H1 (cell line): ENCODE results near the gene ZFYVE1. TPM values are rescaled to one million over a fixed set of nuclear protein-coding genes. Genes with fewer than 3 reads are reported as not detected.

Experiments used
- E2F6 ChIP-seq: IDR thresholded peaks from 2 replicates; pipeline ENCODE4 v1.6.1; 2012; ENCODE audit warnings: inconsistent platforms
- EGR1 ChIP-seq: IDR thresholded peaks from 2 replicates; pipeline ENCODE4 v1.6.1; 2011; ENCODE audit warnings: low read depth, low read length, borderline replicate concordance
- HDAC2 ChIP-seq, 2 experiments: fragments of 300-600 bp in 1 of 2; sonication (generic) in 1 of 2; IDR thresholded peaks; 2 replicates each; pipeline ENCODE4 v1.6.1; 2011 to 2012; ENCODE audit warnings: low read depth in 2 of 2, low read length in 2 of 2, mild to moderate bottlenecking in 2 of 2, moderate library complexity in 2 of 2, borderline replicate concordance in 1 of 2, inconsistent platforms in 1 of 2
- KDM1A ChIP-seq: fragments of 200-600, 300-600 bp; sonication (generic); IDR thresholded peaks from 2 replicates; pipeline ENCODE4 v1.7.1; 2016; ENCODE audit warnings: mild to moderate bottlenecking, low read length, borderline replicate concordance
- PHF8 ChIP-seq: fragments of 200-600 bp; sonication (generic); conservative IDR thresholded peaks from 2 replicates; pipeline ENCODE4 v1.7.1; 2012; ENCODE audit warnings: low read depth, mild to moderate bottlenecking, inconsistent platforms, low read length, moderate library complexity
- SIX5 ChIP-seq: IDR thresholded peaks from 2 replicates; pipeline ENCODE4 v1.6.1; 2011; ENCODE audit warnings: mild to moderate bottlenecking, low read depth, low read length
- polyA plus RNA-seq, 7 experiments: library from polyadenylated mRNA; depleted of rRNA in 3 of 7; stranded (reverse) in 5 of 7; unstranded in 2 of 7; fragments of >200 nt in 5 of 7; fragments of 200-250 nt in 2 of 7; gene quantifications; 1 replicate in 5 of 7; 2 replicates in 1 of 7; 4 replicates in 1 of 7; pipeline versions ENCODE4 v1.2.1 to v1.2.3, GENCODE V29; 2011 to 2013; ENCODE audit warnings: missing spikeins in 2 of 7, mixed read lengths in 2 of 7
- total RNA-seq: library from RNA; stranded (reverse); fragmentation: NEBNext Ultra II Directional; extraction: Animal tissue kit (Norgen Biotek cat#: 25700); gene quantifications from 2 replicates; pipeline ENCODE4 v1.2.1, GENCODE V29; 2021
- TF ChIP-seq, protein P1 (sequence below): fragments of 300-600 bp; sonication (generic); IDR thresholded peaks from 2 replicates; pipeline ENCODE4 v1.7.1; 2012; ENCODE audit warnings: low read length, moderate library complexity, mild to moderate bottlenecking, inconsistent platforms; ENCODE audit not compliant: insufficient replicate concordance
- TF ChIP-seq, protein P2 (sequence below): IDR thresholded peaks from 2 replicates; pipeline ENCODE4 v1.6.1; 2011; ENCODE audit warnings: low read length, improper control_type of control experiment

The ZFYVE1 gene
- total and polyA plus RNA-seq, 2 of the 8 experiments (the other 6 are each of a cell fraction or from before 2014, with no cell fraction given): 9.8 to 12.5 TPM

DNA sequence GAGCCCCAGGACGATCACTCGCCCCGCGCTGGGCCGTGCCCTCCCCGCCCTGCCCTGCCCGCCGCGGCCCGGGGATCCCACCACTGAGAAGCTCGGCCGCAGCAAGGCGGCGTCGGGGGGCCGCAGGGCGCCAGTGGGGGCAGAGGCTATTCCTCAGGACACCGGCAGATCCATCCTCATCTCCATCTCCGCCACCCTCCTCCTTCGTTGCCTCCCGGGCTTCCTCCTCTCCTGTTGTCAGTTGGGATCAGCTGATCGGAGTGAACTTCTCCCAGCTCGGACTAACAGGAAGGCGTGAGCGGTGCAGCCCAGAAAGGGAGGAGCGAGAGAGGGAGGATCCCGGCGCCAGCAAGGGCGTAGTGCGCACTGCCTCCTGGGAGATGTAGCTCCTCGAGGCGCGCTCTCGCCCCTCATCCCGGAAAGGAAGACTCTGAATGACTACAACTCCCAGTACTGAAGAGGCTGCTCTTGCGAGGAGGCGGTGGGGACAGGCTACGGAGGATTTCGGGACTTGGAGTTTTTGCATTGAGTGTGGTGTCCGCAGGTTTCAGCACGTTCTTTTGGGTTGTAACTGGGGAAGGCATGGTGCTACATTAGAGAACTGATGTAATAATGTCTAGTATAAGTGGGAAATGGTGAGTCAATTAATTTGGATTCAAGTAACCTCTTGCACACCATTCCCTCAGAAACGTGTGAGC is at the start of gene ZFYVE1 (continued):
- TF ChIP-seq, protein P1, sequence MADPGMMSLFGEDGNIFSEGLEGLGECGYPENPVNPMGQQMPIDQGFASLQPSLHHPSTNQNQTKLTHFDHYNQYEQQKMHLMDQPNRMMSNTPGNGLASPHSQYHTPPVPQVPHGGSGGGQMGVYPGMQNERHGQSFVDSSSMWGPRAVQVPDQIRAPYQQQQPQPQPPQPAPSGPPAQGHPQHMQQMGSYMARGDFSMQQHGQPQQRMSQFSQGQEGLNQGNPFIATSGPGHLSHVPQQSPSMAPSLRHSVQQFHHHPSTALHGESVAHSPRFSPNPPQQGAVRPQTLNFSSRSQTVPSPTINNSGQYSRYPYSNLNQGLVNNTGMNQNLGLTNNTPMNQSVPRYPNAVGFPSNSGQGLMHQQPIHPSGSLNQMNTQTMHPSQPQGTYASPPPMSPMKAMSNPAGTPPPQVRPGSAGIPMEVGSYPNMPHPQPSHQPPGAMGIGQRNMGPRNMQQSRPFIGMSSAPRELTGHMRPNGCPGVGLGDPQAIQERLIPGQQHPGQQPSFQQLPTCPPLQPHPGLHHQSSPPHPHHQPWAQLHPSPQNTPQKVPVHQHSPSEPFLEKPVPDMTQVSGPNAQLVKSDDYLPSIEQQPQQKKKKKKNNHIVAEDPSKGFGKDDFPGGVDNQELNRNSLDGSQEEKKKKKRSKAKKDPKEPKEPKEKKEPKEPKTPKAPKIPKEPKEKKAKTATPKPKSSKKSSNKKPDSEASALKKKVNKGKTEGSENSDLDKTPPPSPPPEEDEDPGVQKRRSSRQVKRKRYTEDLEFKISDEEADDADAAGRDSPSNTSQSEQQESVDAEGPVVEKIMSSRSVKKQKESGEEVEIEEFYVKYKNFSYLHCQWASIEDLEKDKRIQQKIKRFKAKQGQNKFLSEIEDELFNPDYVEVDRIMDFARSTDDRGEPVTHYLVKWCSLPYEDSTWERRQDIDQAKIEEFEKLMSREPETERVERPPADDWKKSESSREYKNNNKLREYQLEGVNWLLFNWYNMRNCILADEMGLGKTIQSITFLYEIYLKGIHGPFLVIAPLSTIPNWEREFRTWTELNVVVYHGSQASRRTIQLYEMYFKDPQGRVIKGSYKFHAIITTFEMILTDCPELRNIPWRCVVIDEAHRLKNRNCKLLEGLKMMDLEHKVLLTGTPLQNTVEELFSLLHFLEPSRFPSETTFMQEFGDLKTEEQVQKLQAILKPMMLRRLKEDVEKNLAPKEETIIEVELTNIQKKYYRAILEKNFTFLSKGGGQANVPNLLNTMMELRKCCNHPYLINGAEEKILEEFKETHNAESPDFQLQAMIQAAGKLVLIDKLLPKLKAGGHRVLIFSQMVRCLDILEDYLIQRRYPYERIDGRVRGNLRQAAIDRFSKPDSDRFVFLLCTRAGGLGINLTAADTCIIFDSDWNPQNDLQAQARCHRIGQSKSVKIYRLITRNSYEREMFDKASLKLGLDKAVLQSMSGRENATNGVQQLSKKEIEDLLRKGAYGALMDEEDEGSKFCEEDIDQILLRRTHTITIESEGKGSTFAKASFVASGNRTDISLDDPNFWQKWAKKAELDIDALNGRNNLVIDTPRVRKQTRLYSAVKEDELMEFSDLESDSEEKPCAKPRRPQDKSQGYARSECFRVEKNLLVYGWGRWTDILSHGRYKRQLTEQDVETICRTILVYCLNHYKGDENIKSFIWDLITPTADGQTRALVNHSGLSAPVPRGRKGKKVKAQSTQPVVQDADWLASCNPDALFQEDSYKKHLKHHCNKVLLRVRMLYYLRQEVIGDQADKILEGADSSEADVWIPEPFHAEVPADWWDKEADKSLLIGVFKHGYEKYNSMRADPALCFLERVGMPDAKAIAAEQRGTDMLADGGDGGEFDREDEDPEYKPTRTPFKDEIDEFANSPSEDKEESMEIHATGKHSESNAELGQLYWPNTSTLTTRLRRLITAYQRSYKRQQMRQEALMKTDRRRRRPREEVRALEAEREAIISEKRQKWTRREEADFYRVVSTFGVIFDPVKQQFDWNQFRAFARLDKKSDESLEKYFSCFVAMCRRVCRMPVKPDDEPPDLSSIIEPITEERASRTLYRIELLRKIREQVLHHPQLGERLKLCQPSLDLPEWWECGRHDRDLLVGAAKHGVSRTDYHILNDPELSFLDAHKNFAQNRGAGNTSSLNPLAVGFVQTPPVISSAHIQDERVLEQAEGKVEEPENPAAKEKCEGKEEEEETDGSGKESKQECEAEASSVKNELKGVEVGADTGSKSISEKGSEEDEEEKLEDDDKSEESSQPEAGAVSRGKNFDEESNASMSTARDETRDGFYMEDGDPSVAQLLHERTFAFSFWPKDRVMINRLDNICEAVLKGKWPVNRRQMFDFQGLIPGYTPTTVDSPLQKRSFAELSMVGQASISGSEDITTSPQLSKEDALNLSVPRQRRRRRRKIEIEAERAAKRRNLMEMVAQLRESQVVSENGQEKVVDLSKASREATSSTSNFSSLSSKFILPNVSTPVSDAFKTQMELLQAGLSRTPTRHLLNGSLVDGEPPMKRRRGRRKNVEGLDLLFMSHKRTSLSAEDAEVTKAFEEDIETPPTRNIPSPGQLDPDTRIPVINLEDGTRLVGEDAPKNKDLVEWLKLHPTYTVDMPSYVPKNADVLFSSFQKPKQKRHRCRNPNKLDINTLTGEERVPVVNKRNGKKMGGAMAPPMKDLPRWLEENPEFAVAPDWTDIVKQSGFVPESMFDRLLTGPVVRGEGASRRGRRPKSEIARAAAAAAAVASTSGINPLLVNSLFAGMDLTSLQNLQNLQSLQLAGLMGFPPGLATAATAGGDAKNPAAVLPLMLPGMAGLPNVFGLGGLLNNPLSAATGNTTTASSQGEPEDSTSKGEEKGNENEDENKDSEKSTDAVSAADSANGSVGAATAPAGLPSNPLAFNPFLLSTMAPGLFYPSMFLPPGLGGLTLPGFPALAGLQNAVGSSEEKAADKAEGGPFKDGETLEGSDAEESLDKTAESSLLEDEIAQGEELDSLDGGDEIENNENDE: no peak
- peak; percentile 47; the same call in 1 of the 2 replicates for TF ChIP-seq PHF8
- TF ChIP-seq, protein P2, sequence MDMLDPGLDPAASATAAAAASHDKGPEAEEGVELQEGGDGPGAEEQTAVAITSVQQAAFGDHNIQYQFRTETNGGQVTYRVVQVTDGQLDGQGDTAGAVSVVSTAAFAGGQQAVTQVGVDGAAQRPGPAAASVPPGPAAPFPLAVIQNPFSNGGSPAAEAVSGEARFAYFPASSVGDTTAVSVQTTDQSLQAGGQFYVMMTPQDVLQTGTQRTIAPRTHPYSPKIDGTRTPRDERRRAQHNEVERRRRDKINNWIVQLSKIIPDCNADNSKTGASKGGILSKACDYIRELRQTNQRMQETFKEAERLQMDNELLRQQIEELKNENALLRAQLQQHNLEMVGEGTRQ: peak; percentile 55; the same call in 1 of the 2 replicates
- no peak for TF ChIP-seq EGR1
- no peak for TF ChIP-seq E2F6
- TF ChIP-seq KDM1A: no peak
- TF ChIP-seq SIX5: peak; percentile 98
- peak; percentile 77 to 94; a peak in 2 of 4 replicates for TF ChIP-seq HDAC2 (IDR thresholded peaks at IDR 0.05; ENCODE audit: borderline replicate concordance in 1 of 2, low read depth in 2 of 2, low read length in 2 of 2)
